ENCODE data around the gene MIEF2. TPM values are rescaled to one million over a fixed set of nuclear protein-coding genes. Genes with fewer than 3 reads are reported as not detected.

MIEF2 gene
- polyA plus RNA-seq, 3 donors: 3.5 to 6.1 (median 4.9) TPM

- H3K4me3 ChIP-seq (replicated peaks in 1 of 3; ENCODE audit: low read depth in 2 of 3, low read length in 3 of 3): no peak overlapping the region
- no peaks in the 10 kb centered on the region for H3K9me3 ChIP-seq (replicated peaks in 1 of 2; ENCODE audit: control insufficient read depth in 1 of 2, insufficient read depth in 1 of 2, low read length in 2 of 2)
- H3K9ac ChIP-seq (ENCODE audit: insufficient read depth, low read length, poor library complexity, severe bottlenecking): no peak overlapping the region
- Mint-ChIP-seq H3K27ac (peak overlapping the region in 1 of 7 donors; percentile 77), H3K36me3 (peaks cover 8 to 21% of the 10 kb centered on the region in 2 donors), H3K27me3 (ENCODE audit: low read depth in 3 of 3) (peaks cover 0 to 2% (median 1%) of the 10 kb centered on the region in 3 donors), H3K4me1 (peaks cover 35% of the 10 kb centered on the region), H3K9me3 (no peaks in the 10 kb centered on the region), H3K4me3 (no peak overlapping the region)
- intact Hi-C loops (cut with micrococcal nuclease): no loop called here
- no peak for DNase-seq
- no peaks in the 10 kb centered on the region for H3K27me3 ChIP-seq (ENCODE audit: control insufficient read depth in 2 of 2, insufficient read depth in 2 of 2, low read length in 2 of 2)
- no peak for TF ChIP-seq CTCF (IDR thresholded peaks at IDR 0.05)
- 93% methylated on average over 2 of the region's 2 CpGs for WGBS (ENCODE audit: insufficient coverage)
- peaks cover 35 to 46% of the 10 kb centered on the region in 2 donors for H3K4me1 ChIP-seq (ENCODE audit: control insufficient read depth in 1 of 2, insufficient read depth in 2 of 2, low read length in 2 of 2)
- peaks cover 11% of the 10 kb centered on the region for H4K20me1 ChIP-seq (ENCODE audit: insufficient read depth, low read length)
- H3K27ac ChIP-seq (ENCODE audit: low read depth in 1 of 2, low read length in 2 of 2): no peak overlapping the region
- H2AFZ ChIP-seq (ENCODE audit: insufficient read depth, low read depth, low read length, poor library complexity, severe bottlenecking): no peak overlapping the region
- H3K36me3 ChIP-seq (replicated peaks in 1 of 2; ENCODE audit: control insufficient read depth in 1 of 2, insufficient read depth in 2 of 2, low read length in 2 of 2): peaks cover 12 to 26% of the 10 kb centered on the region in 2 donors
- peaks cover 23% of the 10 kb centered on the region for H3K79me2 ChIP-seq (ENCODE audit: insufficient read depth, low read length)
- no peak overlapping the region for H3K4me2 ChIP-seq (replicated peaks; ENCODE audit: extremely low read depth, low read length, poor library complexity, severe bottlenecking)
These were observed 1.6 kb downstream of the MIEF2 start for GRCh38 chr17:18262111-18262510.

- peaks cover 6% of the 10 kb centered on the region for H4K20me1 ChIP-seq (ENCODE audit: insufficient read depth, low read length)
- H3K27ac ChIP-seq (ENCODE audit: low read depth in 1 of 2, low read length in 2 of 2): no peak overlapping the region
- peaks cover 18% of the 10 kb centered on the region for H3K79me2 ChIP-seq (ENCODE audit: insufficient read depth, low read length)
- TF ChIP-seq CTCF (IDR thresholded peaks at IDR 0.05): no peak
- peaks cover 12 to 26% of the 10 kb centered on the region in 2 donors for H3K36me3 ChIP-seq (replicated peaks in 1 of 2; ENCODE audit: control insufficient read depth in 1 of 2, insufficient read depth in 2 of 2, low read length in 2 of 2)
- peaks cover 8 to 18% of the 10 kb centered on the region in 2 donors for H3K36me3 Mint-ChIP-seq
- H3K9me3 ChIP-seq (replicated peaks in 1 of 2; ENCODE audit: control insufficient read depth in 1 of 2, insufficient read depth in 1 of 2, low read length in 2 of 2): no peaks in the 10 kb centered on the region
- no peak overlapping the region for H3K9ac ChIP-seq (ENCODE audit: insufficient read depth, low read length, poor library complexity, severe bottlenecking)
- no peak for DNase-seq
- H3K27me3 ChIP-seq (ENCODE audit: control insufficient read depth in 2 of 2, insufficient read depth in 2 of 2, low read length in 2 of 2): no peaks in the 10 kb centered on the region
- 96% methylated on average over 12 of the region's 12 CpGs for WGBS (ENCODE audit: insufficient coverage)
- no peak overlapping the region for H3K4me2 ChIP-seq (replicated peaks; ENCODE audit: extremely low read depth, low read length, poor library complexity, severe bottlenecking)
- peak overlapping the region in 2 of 7 donors; percentile 35 to 47 for H3K27ac Mint-ChIP-seq
- H3K27me3 Mint-ChIP-seq (ENCODE audit: low read depth in 3 of 3): peaks cover 0 to 2% (median 1%) of the 10 kb centered on the region in 3 donors
- no peak overlapping the region for H2AFZ ChIP-seq (ENCODE audit: insufficient read depth, low read depth, low read length, poor library complexity, severe bottlenecking)
- no peak overlapping the region for H3K4me3 ChIP-seq (replicated peaks in 1 of 3; ENCODE audit: low read depth in 2 of 3, low read length in 3 of 3)
- no peaks in the 10 kb centered on the region for H3K9me3 Mint-ChIP-seq
- peaks cover 30 to 41% of the 10 kb centered on the region in 2 donors for H3K4me1 ChIP-seq (ENCODE audit: control insufficient read depth in 1 of 2, insufficient read depth in 2 of 2, low read length in 2 of 2)
- intact Hi-C loops (cut with micrococcal nuclease): no loop called here
- H3K4me1 Mint-ChIP-seq: peaks cover 30% of the 10 kb centered on the region
- no peak overlapping the region for H3K4me3 Mint-ChIP-seq
These were observed 2.2 kb downstream of the MIEF2 start for GRCh38 chr17:18262641-18263040.
